SH-SY5Y (cell line): Measurements from ENCODE around the gene DUSP6.

Experiments
- GATA2 ChIP-seq: IDR thresholded peaks from 2 replicates; pipeline ENCODE4 v1.6.1; 2011; ENCODE audit warnings: mild to moderate bottlenecking, low read depth, low read length
- GATA3 ChIP-seq: IDR thresholded peaks from 2 replicates; pipeline ENCODE4 v1.6.1; 2011; ENCODE audit warnings: low read depth, mild to moderate bottlenecking, low read length, moderate library complexity

- TF ChIP-seq GATA2: no peak
- no peak for TF ChIP-seq GATA3
Observed at GRCh38 chr12:89345830-89346740, 6.2 kb downstream of the DUSP6 start.
